Fibroblast of pulmonary artery (primary cell): ENCODE measurements around the gene RPL3.
A peak's percentile ranks its signal among the peaks of the same experiment; 100 is the strongest.

ENCODE experiments used
- DNase-seq: peaks from one replicate; pipeline ENCODE4 v3.0.0-alpha.2; 2010; ENCODE audit warnings: low read depth
- H3K4me3 ChIP-seq: replicated peaks from 2 replicates; pipeline ENCODE4 v1.5.1; 2011; ENCODE audit warnings: low read depth, mild to moderate bottlenecking, control low read depth, low read length, moderate library complexity
- TF ChIP-seq, protein P1 (sequence below): IDR thresholded peaks from 2 replicates; pipeline ENCODE4 v1.5.1; 2011; ENCODE audit warnings: mild to moderate bottlenecking, control low read depth, low read length, inconsistent platforms; ENCODE audit errors: missing control alignments

Gene RPL3

DNA sequence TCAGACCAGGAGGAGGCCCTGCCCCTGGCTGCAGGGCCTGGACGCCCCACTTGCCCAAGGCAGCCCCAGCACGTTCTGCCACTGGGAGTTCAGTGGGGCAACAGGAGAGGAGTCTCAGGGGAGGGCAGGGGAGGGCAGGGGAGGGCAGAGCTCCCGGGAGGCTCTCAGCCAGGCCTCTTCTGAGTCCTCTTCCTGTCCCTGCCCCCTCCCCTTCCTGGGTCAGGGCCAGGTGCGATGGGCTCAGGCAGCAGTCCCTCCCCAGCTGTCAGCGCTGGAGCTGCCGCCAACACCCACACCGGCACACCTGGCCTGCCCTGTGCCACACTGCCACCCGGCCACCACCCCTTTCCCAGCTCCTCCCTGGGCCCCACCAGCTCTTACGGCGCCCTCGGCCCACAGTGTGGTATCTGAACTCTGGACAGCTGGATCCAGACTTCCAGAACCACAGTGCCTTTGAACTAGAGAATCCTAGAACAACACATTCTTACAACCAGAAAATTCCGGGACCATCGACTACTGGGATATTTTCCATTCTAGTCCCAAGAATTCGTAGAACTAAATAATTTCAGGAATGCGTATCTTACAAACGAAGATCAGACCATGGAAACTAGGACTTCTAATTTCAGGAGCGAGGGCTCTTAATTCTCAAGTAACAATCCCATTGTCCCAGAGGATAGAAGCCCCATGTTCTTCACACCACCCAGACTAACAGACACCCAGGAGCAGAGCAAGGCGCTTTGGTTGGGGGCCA lies 21.8 kb downstream of the RPL3 start:
- TF ChIP-seq, protein P1, sequence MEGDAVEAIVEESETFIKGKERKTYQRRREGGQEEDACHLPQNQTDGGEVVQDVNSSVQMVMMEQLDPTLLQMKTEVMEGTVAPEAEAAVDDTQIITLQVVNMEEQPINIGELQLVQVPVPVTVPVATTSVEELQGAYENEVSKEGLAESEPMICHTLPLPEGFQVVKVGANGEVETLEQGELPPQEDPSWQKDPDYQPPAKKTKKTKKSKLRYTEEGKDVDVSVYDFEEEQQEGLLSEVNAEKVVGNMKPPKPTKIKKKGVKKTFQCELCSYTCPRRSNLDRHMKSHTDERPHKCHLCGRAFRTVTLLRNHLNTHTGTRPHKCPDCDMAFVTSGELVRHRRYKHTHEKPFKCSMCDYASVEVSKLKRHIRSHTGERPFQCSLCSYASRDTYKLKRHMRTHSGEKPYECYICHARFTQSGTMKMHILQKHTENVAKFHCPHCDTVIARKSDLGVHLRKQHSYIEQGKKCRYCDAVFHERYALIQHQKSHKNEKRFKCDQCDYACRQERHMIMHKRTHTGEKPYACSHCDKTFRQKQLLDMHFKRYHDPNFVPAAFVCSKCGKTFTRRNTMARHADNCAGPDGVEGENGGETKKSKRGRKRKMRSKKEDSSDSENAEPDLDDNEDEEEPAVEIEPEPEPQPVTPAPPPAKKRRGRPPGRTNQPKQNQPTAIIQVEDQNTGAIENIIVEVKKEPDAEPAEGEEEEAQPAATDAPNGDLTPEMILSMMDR, result no peak
- no peak overlapping the region for H3K4me3 ChIP-seq
- DNase-seq, result no peak

DNA sequence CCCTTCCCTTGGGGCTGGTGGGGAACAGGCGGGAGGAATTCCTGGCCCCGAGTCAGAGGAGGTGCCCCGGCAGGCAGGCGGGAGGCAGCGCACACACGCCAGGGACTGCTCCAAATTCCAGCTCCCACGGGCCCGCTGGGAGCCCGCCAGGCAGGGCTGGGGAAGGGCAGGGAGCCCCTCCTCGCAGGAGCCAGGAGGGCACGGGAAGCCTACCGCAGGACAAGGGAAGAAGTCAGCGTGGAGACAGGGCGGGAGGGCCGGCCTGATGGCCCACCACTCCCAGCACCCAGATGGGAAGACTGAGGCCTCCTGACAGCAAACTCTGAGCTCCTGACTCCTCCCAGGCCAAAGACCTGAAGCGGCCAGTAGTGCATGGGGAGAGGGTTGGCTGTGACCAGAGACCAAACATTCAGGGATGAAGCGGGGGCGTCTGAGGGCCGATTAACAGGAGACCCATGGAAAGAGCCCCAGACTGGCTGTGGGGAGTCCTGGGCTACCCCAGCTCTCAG lies 22.4 kb downstream of the RPL3 start:
- DNase-seq, result no peak
- H3K4me3 ChIP-seq, result no peak overlapping the region

DNA sequence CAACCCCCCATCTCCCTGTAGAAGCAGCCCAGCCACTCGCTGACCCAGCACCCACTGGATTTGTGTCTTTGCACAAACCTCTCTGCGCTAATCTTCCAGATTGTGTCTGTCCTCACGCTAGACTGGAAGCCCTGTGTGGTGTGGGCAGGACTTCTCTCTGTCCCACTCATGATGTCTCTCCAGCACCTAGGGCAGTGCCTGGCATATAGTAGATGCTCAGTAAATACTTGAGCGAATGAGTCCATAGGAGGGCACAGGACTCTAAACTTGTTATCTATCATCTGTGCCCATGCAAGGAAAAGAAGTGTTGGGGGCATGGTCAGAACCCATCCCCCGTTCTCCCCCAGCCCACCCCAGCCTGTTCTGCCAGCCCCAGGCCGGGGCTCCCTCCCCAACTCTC lies 22.9 kb downstream of the RPL3 start:
- no peak overlapping the region for H3K4me3 ChIP-seq
- DNase-seq, result no peak
- TF ChIP-seq, protein P1, result no peak

More for the DNA sequence above, 22.4 kb downstream of the RPL3 start:
- TF ChIP-seq, protein P1, result no peak

DNA sequence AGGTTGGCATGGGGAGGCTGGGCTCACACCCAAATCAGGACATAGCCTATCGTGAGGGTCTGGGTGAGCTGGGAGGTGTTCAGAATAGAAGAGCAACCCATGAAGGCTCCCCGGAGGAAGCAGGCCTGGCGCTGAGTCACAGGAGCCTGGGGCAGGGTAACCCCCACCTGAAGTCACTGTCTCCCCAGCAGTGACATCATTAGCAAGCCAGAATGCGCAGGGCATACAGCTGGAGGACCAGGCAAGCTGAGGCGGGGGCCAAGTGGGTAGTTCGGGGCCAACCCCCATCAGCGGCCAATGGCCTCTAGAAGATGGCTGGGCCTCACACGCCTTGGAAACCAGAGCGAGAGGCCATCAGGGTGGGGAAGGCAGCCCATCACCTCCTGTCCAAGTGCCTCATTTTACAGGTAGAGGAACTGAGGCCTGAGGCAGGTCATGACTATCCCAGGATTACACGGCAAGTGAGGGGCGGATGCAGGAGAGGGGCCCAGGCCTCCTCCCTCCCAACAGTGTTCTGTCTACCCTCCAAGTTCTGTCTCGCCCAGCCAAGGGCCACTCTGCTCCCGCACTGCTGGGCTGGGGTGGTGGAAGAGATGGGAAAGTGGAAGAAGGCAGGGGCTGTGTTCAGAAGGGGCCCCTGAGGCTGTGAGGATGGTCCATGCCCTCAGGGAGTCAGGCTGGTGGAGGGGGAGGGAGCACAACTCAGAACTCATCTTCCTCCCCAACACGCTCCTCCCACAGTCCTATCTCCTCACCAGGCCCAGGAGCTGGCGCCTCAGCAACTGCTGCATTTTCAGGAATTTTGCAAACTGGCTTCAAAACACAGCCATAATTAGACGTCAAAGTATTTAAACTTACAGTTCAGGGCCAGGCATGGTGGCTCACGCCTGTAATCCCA lies 24.6 kb downstream of the RPL3 start:
- TF ChIP-seq, protein P1, result no peak
- DNase-seq, result no peak
- H3K4me3 ChIP-seq, result no peak overlapping the region

DNA sequence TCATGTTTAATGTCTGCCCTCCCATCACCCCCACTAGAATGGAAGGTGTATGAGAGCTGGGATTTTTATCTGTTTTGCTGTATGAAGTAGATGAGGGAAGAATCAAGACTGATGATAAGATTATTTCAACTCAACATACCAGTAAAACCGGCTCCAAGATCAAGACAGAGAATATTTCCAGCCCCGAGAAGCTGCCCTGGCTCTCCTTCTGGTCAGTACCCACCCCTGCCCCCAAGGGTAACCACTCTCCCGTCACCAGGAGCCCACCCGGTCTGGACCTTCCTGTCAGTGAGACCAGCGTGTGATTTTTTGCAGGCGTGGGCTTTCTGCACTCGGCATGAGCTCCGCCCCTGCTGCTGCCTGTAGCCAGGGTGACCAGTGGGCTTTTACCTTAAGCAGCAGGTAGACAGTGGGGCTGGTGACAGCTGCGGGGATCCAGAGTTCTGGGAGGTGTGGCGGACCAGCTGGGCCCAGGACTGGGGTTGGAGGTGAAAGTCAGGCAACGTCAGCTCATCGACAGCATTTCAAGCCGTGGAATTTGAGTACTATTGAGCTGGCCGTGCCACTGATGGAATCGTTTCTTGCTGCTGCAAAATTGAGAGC lies 25.6 kb downstream of the RPL3 start:
- DNase-seq, result no peak
- TF ChIP-seq, protein P1, result no peak
- no peak overlapping the region for H3K4me3 ChIP-seq

DNA sequence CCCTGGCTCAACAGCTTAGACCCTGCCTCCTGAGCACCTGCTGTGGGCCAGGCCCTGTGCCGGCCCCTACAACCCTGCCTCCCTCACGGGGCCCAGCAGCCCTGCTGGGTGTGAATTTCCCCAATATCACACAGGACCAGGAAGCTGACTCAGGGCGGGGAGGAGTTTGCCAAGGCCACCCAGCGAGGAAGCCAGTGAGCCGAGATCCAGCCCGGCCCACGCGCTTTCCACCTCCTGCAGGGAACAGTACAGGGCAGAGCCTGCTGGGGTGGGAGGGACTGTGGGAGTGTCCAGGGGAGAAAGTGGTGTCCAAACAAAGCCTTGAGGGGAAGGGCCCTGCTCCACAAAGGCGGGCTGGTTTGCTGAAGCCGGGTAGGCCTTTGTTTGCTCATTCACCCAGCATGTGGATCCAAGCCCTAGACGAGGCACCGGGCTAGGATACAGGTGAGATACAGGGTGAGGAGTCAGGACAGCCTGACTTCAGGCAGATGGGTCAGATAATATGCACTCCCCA lies 26.8 kb downstream of the RPL3 start:
- TF ChIP-seq, protein P1, result no peak
- DNase-seq, result peak; percentile 97
- no peak overlapping the region for H3K4me3 ChIP-seq
